ENCODE results near the gene TNFRSF21. TPM values are rescaled to one million over a fixed set of nuclear protein-coding genes. Genes with fewer than 3 reads are reported as not detected.

TNFRSF21 gene
- total and polyA plus RNA-seq, 9 of the 15 experiments (the other 6 are each of a cell fraction or from before 2014, with no cell fraction given): 0.63 to 5.7 (median 2.2) TPM

DNA sequence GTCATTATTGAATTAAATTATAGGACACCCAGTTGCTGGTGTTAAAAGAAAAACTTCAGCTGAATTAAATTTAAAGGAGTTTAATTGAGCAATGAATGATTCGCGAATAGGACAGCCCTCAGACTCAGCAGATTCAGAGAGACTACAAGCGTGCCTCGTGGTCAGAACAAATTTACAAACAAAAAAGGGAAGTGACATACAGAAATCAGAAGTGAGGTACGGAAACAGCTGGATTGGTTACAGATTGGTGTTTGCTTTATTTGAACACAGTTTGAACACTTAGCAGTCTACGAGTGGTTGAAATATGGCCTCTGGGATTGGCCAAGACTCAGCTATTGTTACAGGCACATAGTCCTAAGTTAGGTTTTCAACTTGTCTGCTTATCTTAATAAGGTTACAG, 25.8 kb upstream of the TNFRSF21 start (continued):
- TF ChIP-seq, protein P1, sequence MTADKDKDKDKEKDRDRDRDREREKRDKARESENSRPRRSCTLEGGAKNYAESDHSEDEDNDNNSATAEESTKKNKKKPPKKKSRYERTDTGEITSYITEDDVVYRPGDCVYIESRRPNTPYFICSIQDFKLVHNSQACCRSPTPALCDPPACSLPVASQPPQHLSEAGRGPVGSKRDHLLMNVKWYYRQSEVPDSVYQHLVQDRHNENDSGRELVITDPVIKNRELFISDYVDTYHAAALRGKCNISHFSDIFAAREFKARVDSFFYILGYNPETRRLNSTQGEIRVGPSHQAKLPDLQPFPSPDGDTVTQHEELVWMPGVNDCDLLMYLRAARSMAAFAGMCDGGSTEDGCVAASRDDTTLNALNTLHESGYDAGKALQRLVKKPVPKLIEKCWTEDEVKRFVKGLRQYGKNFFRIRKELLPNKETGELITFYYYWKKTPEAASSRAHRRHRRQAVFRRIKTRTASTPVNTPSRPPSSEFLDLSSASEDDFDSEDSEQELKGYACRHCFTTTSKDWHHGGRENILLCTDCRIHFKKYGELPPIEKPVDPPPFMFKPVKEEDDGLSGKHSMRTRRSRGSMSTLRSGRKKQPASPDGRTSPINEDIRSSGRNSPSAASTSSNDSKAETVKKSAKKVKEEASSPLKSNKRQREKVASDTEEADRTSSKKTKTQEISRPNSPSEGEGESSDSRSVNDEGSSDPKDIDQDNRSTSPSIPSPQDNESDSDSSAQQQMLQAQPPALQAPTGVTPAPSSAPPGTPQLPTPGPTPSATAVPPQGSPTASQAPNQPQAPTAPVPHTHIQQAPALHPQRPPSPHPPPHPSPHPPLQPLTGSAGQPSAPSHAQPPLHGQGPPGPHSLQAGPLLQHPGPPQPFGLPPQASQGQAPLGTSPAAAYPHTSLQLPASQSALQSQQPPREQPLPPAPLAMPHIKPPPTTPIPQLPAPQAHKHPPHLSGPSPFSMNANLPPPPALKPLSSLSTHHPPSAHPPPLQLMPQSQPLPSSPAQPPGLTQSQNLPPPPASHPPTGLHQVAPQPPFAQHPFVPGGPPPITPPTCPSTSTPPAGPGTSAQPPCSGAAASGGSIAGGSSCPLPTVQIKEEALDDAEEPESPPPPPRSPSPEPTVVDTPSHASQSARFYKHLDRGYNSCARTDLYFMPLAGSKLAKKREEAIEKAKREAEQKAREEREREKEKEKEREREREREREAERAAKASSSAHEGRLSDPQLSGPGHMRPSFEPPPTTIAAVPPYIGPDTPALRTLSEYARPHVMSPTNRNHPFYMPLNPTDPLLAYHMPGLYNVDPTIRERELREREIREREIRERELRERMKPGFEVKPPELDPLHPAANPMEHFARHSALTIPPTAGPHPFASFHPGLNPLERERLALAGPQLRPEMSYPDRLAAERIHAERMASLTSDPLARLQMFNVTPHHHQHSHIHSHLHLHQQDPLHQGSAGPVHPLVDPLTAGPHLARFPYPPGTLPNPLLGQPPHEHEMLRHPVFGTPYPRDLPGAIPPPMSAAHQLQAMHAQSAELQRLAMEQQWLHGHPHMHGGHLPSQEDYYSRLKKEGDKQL (CRISPR knock-in tag; IDR thresholded peaks at IDR 0.05; ENCODE audit: borderline replicate concordance): no peak
- TF ChIP-seq, protein P2, sequence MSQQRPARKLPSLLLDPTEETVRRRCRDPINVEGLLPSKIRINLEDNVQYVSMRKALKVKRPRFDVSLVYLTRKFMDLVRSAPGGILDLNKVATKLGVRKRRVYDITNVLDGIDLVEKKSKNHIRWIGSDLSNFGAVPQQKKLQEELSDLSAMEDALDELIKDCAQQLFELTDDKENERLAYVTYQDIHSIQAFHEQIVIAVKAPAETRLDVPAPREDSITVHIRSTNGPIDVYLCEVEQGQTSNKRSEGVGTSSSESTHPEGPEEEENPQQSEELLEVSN (IDR thresholded peaks at IDR 0.05; ENCODE audit: borderline replicate concordance in 1 of 2, extremely low read depth in 1 of 2, insufficient read depth in 1 of 2, insufficient read length in 1 of 2, low read depth in 1 of 2, low read length in 1 of 2, poor library complexity in 1 of 2, severe bottlenecking in 1 of 2): no peak

DNA sequence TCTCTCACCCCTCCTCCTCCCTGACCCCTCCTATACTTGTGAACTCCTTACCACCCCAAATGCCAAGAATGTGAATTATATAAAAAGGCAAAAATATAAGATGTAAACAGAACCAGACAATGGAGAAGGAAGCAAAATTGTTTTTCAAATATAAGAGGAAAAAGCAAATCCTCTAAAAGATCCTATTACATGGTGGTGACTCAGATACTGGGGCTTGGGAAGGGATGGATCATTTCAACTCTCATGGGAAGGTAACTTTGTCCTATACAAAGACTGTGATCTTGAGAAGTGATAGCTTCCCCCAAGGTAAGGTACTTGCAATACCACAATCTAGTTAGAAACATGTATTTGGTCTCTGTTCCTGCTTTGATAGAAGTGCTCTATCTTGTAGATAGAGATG, 24.6 kb upstream of the TNFRSF21 start:
- no peak for DNase-seq (ENCODE audit: extremely low read depth in 1 of 4, low spot score in 3 of 4)
- H3K9ac ChIP-seq (ENCODE audit: insufficient read depth in 1 of 2, low read depth in 2 of 2, low read length in 2 of 2): no peak overlapping the region
- H3K36me3 ChIP-seq (ENCODE audit: control insufficient read depth, insufficient read depth, low read length): no peaks in the 10 kb centered on the region
- no peaks in the 10 kb centered on the region; a peak in 1 of 5 replicates for H3K4me1 ChIP-seq (replicated peaks in 1 of 2; ENCODE audit: control insufficient read depth in 2 of 2, insufficient read depth in 2 of 2, low read length in 2 of 2)
- BruUV-seq (replicated peaks): no TSS peak
- H3K9me1 ChIP-seq (ENCODE audit: control insufficient read depth, insufficient read depth, low read length): no peaks in the 10 kb centered on the region
- FAIRE-seq: no peak
- in situ Hi-C loops (cut with MboI) (no loop called here), intact Hi-C loops (cut with micrococcal nuclease) (no loop called here)
- H3K79me2 ChIP-seq (ENCODE audit: control insufficient read depth, insufficient read depth, low read length): no peaks in the 10 kb centered on the region
- no peak overlapping the region for H2AFZ ChIP-seq (ENCODE audit: low read depth, low read length)
- H3K27me3 ChIP-seq (ENCODE audit: control insufficient read depth in 2 of 2, insufficient read depth in 2 of 2, low read length in 2 of 2): peaks cover 4 to 9% of the 10 kb centered on the region in 2 experiments; a peak in 1 of 5 replicates
- no peaks in the 10 kb centered on the region; the same call in 1 of the 2 replicates for H4K20me1 ChIP-seq (replicated peaks; ENCODE audit: control insufficient read depth, insufficient read depth, low read length)
- no peaks in the 10 kb centered on the region for H3K9me3 ChIP-seq (replicated peaks; ENCODE audit: control insufficient read depth, insufficient read depth, low read depth, low read length)
- ChIA-PET POLR2A (interaction anchor here (1.5 kb wide), 1 partner anchor 10 kb away, joined by 4 read pairs; no protein-coding TSS in a partner anchor), CTCF (ENCODE audit: low intra/inter-chr PET ratio) (no interaction called here)
- no peak overlapping the region for H3K4me3 ChIP-seq
- no peak overlapping the region for H3K27ac ChIP-seq (ENCODE audit: extremely low read depth, low read depth, low read length)
- ATAC-seq: no peak
- no peak overlapping the region for H3K4me2 ChIP-seq (ENCODE audit: insufficient read depth, low read length)
- no peak for TF ChIP-seq PRMT5 (CRISPR knock-in tag; IDR thresholded peaks at IDR 0.05)
- TF ChIP-seq, protein P3, sequence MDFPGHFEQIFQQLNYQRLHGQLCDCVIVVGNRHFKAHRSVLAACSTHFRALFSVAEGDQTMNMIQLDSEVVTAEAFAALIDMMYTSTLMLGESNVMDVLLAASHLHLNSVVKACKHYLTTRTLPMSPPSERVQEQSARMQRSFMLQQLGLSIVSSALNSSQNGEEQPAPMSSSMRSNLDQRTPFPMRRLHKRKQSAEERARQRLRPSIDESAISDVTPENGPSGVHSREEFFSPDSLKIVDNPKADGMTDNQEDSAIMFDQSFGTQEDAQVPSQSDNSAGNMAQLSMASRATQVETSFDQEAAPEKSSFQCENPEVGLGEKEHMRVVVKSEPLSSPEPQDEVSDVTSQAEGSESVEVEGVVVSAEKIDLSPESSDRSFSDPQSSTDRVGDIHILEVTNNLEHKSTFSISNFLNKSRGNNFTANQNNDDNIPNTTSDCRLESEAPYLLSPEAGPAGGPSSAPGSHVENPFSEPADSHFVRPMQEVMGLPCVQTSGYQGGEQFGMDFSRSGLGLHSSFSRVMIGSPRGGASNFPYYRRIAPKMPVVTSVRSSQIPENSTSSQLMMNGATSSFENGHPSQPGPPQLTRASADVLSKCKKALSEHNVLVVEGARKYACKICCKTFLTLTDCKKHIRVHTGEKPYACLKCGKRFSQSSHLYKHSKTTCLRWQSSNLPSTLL (IDR thresholded peaks at IDR 0.05): no peak
